ENCODE measurements around the gene PAQR6.

DNA sequence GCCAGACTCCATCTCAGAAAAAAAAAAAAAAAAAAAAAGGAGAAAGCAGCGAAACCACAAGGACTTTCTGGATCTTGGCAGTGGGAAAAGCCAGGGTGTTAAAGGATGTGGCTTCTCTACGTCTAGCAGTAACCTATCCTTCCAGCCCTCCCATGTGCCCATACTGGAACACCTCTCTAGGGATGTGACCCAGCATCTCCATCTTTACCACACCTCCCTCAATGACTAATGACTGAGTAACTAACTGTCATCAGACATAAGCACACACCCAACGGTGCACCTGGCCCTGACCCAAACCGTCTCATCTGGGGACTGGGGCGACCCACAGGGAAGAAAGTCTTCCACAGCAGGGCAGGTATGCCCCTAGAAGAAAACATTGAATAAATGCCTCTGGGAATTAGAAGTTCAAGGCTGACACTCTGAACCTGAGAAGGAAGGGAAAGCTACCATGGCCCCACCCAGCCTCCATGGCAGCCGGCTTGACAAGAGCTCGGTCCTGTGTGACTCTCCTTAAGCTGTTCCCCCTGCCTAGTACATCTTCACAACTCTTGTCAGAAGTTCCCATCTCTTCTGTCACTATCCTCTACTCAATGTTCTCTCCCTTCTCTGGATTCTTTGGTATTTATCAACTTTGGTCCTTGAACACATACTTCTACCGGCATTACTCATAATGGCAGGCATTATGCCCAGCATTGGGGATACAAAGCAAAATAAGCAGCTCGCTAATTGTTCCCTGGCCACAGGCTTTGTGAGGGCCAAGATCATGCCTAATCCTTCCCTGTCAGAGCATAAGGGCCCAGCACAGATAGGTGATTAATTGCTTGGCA is 14.8 kb upstream of the PAQR6 start:
- TF ChIP-seq, protein P1, sequence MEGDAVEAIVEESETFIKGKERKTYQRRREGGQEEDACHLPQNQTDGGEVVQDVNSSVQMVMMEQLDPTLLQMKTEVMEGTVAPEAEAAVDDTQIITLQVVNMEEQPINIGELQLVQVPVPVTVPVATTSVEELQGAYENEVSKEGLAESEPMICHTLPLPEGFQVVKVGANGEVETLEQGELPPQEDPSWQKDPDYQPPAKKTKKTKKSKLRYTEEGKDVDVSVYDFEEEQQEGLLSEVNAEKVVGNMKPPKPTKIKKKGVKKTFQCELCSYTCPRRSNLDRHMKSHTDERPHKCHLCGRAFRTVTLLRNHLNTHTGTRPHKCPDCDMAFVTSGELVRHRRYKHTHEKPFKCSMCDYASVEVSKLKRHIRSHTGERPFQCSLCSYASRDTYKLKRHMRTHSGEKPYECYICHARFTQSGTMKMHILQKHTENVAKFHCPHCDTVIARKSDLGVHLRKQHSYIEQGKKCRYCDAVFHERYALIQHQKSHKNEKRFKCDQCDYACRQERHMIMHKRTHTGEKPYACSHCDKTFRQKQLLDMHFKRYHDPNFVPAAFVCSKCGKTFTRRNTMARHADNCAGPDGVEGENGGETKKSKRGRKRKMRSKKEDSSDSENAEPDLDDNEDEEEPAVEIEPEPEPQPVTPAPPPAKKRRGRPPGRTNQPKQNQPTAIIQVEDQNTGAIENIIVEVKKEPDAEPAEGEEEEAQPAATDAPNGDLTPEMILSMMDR (IDR thresholded peaks at IDR 0.05): no peak
- TF ChIP-seq POLR2A (IDR thresholded peaks at IDR 0.05) (no peak), POLR2AphosphoS5 (IDR thresholded peaks at IDR 0.05) (no peak), EP300 (IDR thresholded peaks at IDR 0.05) (no peak)

All from upper lobe of left lung (tissue), 4 donors.